HT1080 (cell line): Measurements from ENCODE around the gene SCUBE2. TPM values are rescaled to one million over a fixed set of nuclear protein-coding genes. Genes with fewer than 3 reads are reported as not detected.
"Not testable (repeated sequence)": the region's sequence is repeated elsewhere in the genome, so short reads cannot be mapped to it uniquely, and the experiment has no call there.

Experiments used
- DNase-seq: peaks from one replicate; pipeline ENCODE4 v3.0.0-alpha.2; 2015; ENCODE audit warnings: low read depth
- total RNA-seq: library from RNA; depleted of rRNA; stranded (reverse); fragments of >200 nt; shearing (Covaris generic); gene quantifications from 2 replicates; pipeline ENCODE4 v1.2.3, GENCODE V29; 2014

SCUBE2 gene
- total RNA-seq, 1 experiment from 2014 or later, result 0.71 TPM

GRCh38 chr11:9109858-9110731, 18.7 kb upstream of the SCUBE2 start:
- no peak for DNase-seq

DNA sequence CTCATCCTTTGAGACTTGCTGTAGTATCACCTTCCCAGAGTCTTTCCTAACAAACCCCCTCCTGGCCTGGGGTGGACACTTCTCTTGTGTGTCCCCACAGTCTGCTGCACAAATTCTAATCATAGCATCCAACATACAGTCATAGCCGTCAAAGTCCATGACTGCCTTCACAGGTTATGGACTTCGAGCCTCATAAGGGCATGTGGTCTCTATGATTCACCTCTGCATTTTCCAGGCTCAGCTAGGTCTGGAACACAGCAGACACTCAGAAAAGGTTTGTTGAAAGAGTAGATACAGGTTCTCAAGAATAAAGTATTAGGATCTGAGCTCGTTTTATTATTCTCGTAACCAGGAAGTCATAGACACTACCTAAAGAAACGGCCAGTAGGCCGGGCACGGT, 13.2 kb upstream of the SCUBE2 start:
- DNase-seq, result no peak

DNA sequence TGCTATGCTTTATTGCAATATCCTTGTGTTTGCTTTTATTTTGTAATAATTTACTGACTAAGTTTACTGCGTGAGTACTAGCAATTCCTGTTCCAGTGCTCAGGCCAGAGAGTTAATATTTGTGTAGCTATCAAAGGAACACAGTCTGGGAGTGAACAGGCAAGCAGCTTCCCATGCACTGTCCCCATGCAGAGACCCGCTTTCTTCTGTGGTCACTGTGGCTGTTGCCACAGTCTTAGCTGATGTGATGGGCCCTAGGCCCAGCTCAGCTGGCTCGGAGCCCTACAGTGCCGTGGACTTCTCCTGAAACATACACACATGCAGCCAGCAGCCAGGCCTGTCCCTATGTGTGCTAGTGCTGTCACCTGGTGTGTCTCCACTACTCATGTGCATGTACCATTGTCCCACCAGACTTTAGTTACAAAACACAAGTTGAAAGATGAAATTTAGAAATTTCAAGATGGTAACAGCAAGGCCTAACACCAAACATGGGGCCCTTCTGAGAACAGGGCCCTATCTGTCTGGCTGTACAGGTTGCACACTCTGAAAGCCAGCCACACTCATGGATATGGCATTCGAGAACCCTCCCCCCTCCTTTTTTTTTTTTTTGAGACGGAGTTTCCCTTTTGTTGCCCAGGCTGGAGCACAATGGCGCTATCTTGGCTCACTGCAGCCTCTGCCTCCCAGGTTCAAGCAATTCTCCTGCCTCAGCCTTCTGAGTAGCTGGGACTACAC, 12.3 kb upstream of the SCUBE2 start:
- DNase-seq, result no peak

- no peak for DNase-seq
These were observed 8.2 kb upstream of the SCUBE2 start for GRCh38 chr11:9099617-9100016.

GRCh38 chr11:9098455-9098854, 7.1 kb upstream of the SCUBE2 start:
- DNase-seq, result not testable (repeated sequence)

DNA sequence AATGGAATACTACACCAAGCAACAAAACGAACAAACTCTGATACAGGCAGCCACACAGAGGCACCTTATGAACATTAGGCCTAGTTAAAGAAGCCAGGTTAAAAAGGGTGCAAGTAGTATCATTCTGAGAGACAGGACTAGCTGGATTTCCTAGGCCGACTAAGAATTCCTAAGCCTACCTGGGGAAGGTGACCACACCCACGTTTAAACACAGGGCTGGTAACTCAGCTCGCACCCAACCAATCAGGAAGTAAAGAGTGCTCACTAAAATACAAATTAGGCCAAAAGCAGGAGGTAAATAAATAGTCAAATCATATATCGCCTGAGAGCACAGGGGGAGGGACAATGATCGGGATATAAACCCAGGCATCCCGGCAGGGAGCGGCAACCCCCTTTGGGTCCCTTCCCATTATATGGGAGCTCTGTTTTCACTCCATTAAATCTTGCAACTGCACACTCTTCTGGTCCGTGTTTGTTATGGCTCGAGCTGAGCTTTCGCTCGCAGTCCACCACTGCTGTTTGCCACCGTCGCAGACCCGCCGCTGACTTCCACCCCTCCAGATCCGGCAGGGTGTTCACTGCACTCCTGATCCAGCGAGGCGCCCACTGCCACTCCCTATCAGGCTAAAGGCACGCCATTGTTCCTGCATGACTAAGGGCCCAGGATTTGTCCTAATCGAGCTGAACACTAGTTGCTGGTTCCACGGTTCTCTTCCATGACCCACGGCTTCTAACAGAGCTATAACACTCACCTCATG, 6.0 kb upstream of the SCUBE2 start:
- not testable (repeated sequence) for DNase-seq

- no peak for DNase-seq
These were observed 5.0 kb upstream of the SCUBE2 start for GRCh38 chr11:9096427-9096826.

DNA sequence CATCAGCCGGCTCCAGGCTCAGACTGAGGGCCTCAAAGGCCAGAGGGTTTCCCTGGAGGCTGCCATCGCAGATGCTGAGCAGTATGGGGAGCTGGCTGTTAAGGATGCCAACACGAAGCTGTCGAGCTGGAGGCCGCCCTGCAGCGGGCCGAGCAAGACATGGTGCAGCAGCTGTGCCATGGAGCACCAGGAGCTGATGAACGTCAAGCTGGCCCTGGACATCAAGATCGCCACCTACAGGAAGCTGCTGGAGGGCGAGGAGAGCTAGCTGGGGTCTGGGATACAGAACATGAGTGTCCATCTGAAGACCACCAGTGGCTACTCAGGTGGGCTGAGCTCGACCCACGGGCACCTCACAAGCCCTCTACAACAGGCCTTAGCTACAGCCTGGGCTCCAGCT, 4.0 kb upstream of the SCUBE2 start:
- no peak for DNase-seq

- no peak for DNase-seq
These were observed 3.0 kb upstream of the SCUBE2 start for GRCh38 chr11:9094420-9094819.

GRCh38 chr11:9092853-9093778, 1.7 kb upstream of the SCUBE2 start:
- DNase-seq, result no peak

GRCh38 chr11:9092072-9092471, 673 bp upstream of the SCUBE2 start:
- DNase-seq, result no peak

- no peak for DNase-seq
These were observed 833 bp downstream of the SCUBE2 start for GRCh38 chr11:9090488-9091043.

DNA sequence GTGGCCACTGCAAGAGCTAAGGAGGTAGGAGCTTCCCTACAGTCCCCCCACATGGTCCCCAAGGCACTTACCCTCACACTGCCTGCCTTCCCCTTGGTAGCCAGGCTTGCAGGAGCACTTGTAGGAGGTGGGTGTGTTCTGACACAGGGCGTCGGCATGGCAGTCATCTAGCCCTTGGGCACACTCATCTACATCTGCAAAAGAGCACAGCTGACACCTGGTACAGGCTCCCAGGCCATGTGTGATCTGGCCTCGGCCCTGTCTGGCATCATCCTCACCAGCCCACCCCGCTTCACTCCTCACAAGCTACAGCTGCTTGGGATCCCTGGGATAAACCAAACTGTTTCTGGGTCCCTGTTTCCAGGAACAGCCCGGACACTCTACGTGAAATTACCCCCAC, 1.8 kb downstream of the SCUBE2 start:
- no peak for DNase-seq

DNA sequence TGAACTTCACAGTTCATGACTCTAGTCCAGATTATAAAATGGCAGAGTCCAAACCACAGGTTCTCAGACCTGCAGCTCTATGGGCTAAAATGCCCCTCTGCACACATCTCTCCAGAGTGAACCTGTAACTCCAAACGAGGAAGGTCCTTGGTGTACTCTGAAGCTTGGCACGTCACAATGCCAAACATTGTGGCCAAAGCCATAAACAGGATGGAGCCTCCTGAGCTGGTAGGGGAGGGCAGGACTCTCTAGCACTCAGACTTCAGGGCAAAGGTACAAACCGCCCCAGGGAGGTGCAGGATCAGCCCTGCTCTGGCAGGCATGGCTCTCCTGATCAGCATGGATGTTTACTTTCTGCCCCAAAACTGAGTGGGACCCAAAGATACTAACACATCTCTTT, 2.3 kb downstream of the SCUBE2 start:
- no peak for DNase-seq

DNA sequence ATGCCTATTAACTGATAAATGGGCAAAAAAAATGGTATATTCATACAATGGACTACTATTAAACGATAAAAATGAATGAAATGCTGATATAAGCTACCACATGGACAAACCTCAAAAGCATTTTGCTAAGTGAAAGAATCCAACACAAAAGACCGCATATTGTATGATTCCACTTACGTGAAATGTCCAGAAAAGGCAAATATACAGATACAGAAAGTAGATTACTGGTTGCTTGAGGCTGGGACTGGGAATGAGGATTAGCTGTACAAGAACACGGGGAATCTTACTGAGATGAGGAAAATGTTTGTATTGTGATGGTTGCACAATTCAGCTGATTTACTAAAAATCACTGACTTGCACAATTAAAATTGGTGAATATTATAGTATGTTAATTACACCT, 8.8 kb downstream of the SCUBE2 start:
- DNase-seq, result no peak

DNA sequence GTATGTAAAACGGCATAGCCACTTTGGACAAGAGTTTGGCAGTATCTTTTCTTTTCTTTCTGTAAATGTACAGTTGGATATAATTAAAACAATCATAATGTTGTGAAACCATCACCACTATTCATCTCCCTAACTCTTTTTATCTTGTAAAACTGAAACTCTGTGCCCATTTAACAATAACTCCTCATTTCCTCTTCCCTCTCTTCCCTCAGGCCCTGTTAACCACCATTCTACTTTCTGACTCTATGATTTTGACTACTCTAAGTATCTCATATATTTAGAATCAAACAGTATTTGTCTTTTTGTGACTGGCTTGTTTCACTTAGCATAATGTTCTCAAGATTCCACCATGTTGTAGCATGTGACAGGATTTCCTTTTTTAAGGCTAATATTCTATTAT, 10.2 kb downstream of the SCUBE2 start:
- DNase-seq, result no peak

GRCh38 chr11:9078113-9079086, 13.0 kb downstream of the SCUBE2 start:
- no peak for DNase-seq

GRCh38 chr11:9077164-9077563, 14.2 kb downstream of the SCUBE2 start:
- no peak for DNase-seq

DNA sequence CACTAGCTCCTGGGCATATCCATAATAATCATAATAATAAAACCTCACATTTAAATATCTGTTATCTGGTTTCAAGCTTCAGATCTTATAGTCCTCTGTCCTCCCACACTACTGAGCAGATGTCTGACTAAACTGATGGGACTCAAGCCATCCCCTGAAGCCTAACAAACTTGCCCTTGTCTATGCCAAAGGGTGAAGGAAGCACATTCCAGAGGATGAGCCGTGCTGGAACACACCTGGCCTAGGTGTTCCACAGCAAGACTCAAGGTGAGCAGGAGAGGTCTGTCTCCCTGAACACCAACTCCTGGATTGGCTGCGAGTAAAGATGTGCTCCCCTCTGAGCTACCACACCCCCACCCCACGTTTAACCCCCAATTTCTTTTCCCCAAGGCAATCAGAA, 14.7 kb downstream of the SCUBE2 start:
- no peak for DNase-seq
